HG03064 (cell line): Measurements from ENCODE around the gene ALPP.
"Not testable (repeated sequence)": the region's sequence is repeated elsewhere in the genome, so short reads cannot be mapped to it uniquely, and the experiment has no call there.

ENCODE experiments used
- ATAC-seq: cut with Tn5 transposase; IDR thresholded peaks from one replicate; pipeline ENCODE4 v1.9.1; 2021; ENCODE audit warnings: low read depth; ENCODE audit not compliant: unreplicated experiment

Gene ALPP

GRCh38 chr2:232419245-232420072 is 40.9 kb downstream of the ALPP start:
- ATAC-seq: no peak

DNA sequence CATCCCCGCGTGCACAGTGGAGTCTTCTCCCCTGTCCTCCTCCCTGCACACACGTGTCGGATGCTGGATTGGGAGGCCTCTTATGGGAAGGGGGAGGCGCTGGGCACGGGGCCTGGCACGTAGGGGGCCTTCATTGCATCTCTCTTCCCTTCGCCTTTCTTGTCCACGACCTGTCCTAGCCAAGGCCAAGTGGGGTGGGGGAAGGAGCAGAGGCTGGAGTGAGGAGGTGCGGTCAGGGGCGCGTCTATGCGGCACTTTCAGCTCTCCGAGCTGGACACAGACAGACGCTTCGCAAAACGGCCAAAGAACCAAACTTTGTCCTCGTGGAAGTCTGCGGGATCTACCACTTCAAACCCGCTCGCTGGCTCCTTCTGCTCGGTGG is 41.5 kb downstream of the ALPP start:
- ATAC-seq: no peak

GRCh38 chr2:232420463-232421188 is 42.1 kb downstream of the ALPP start:
- ATAC-seq: no peak

DNA sequence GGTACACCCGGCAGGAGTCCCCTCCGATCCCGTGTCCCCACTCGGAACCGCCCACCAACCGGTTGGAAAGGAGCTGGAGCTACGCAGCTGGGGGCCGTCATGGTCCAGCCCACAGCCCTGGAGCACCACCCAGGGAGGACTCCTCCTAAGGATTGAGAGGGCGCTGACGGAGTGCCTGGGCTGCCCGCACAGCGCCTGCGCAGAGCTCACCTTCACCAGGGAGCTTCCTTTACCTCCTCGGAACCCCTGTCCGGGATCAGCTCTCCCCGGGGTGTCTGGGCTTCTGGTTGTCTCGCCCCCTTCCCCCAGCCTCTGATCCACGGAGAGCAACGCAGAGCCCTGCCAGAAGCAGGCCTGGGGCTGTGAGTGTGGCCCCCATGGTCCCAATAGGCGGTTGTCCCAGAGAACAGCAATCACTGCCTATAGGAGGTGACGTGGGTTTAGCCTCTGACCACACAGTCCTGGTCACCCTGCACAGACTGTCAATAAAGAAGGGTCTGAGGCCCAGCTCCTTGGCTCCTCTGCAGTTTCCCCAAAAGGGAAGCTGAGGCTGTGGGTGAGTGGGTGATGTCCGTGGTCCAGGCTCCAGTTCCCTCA is 42.7 kb downstream of the ALPP start:
- no peak for ATAC-seq

DNA sequence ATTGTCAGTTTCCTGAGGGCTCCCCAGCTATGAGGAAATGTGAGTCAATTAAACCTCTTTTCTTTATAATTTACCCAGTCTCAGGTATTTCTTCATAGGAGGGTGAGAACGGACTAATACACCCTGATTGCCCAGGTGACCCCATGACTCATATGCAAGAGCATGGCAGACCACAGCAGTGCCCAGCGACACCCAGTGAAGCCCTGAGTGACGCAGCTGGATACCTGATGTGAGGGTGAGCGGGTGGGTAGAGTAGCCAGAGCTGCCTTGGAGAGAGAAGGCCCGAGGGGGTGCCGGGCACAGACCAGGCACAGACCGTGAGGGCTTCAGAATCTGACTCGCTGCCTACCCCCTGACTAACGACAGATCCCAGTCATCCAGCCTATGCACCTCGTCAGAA is 43.5 kb downstream of the ALPP start:
- ATAC-seq: no peak

- not testable (repeated sequence) for ATAC-seq
Measured at GRCh38 chr2:232422996-232423395, 44.4 kb downstream of the ALPP start.

- ATAC-seq: not testable (repeated sequence)
Measured at GRCh38 chr2:232423407-232423806, 44.9 kb downstream of the ALPP start.

DNA sequence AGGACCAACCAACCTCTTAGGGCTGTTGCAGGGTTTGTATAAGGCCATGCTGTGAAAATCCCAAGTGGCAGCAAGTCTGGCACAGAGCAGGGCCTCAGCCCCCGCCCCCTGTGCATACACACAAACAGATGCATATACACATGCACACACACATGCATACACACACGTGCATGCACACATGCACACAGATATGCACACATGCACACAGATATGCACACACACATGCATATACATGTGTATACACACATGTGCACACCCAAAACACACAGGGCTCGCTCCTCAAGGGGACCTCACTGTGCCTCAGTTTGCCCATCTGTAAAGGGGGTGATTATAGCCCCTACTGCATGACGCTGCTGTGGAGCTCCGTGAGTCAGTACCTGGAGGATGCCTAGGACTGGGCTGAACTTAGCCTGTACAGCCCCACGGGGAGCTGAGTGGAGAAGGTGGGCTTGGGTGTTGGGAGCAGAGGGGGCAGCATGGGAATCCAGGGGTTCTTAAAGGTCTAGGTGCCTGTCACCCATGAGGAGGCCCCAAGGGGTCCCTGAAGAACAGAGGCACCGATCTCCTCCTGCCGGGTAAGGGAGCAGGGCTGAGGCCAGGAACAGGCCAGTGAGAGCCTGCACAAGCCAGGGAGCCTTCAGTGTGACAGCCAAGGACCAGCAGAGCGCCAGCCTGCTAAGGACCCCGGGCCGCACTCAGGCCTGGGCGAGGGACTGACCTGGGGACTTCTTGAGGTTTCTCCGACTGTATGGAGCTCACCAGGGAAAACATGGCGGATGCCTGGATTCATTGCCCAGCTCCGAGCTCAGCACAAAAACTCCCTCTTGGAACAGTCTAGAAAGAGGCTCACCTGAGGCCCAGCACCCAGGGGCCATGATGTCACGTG is 53.4 kb downstream of the ALPP start:
- no peak for ATAC-seq
